Chondrocyte (in vitro differentiated cells): ENCODE data around the gene OSM. TPM values are rescaled to one million over a fixed set of nuclear protein-coding genes. Genes with fewer than 3 reads are reported as not detected.

Experiments used
- DNase-seq: peaks from one replicate; pipeline ENCODE4 v3.0.0; 2021; ENCODE audit warnings: mixed read lengths, low spot score
- H3K27ac Mint-ChIP-seq: one replicate; pipeline ENCODE4 v1.8.0; 2021; ENCODE audit warnings: mild to moderate bottlenecking, moderate library complexity, mixed read lengths; ENCODE audit not compliant: unreplicated experiment
- H3K27me3 Mint-ChIP-seq: 2 replicates; pipeline ENCODE4 v1.8.0; 2021; ENCODE audit warnings: low read depth, mixed read lengths
- H3K36me3 Mint-ChIP-seq: 2 replicates; pipeline ENCODE4 v1.8.0; 2021; ENCODE audit warnings: low read depth, mixed read lengths
- H3K4me1 Mint-ChIP-seq: 2 replicates; pipeline ENCODE4 v1.8.0; 2021; ENCODE audit warnings: low read depth, mild to moderate bottlenecking, mixed read lengths
- H3K4me3 Mint-ChIP-seq: one replicate; pipeline ENCODE4 v1.8.0; 2021; ENCODE audit warnings: mild to moderate bottlenecking, moderate library complexity, mixed read lengths; ENCODE audit not compliant: unreplicated experiment
- H3K9me3 Mint-ChIP-seq: 2 replicates; pipeline ENCODE4 v1.8.0; 2021; ENCODE audit warnings: low read depth, mixed read lengths
- CTCF ChIP-seq: fragments of 200-600 bp; sonication (generic); IDR thresholded peaks from 2 replicates; pipeline ENCODE4 v1.5.0; 2021; ENCODE audit warnings: antibody characterized with exemption, mild to moderate bottlenecking, moderate library complexity
- total RNA-seq: library from RNA; stranded (reverse); gene quantifications from 3 replicates; pipeline ENCODE4 v1.2.1, GENCODE V29; 2021

OSM gene
- total RNA-seq, 1 donor from 2014 or later: not detected

GRCh38 chr22:30289141-30289979 lies 22.7 kb upstream of the OSM start, which contains the start of gene CASTOR1:
Gene CASTOR1, minus strand, starts transcription at chr22:30289505. Its CDS starts 8 bp downstream, at chr22:30289497.
- H3K4me3 Mint-ChIP-seq: peak within 1 kb of the TSS; percentile 77
- no peaks in the 10 kb centered on the region for H3K27me3 Mint-ChIP-seq
- peaks cover 31% of the 10 kb centered on the region for H3K4me1 Mint-ChIP-seq
- H3K36me3 Mint-ChIP-seq: peaks cover 21% of the 10 kb centered on the region
- DNase-seq: peak; percentile 99
- H3K27ac Mint-ChIP-seq: peak within 1 kb of the TSS; percentile 95
- no peak for TF ChIP-seq CTCF
- H3K9me3 Mint-ChIP-seq: no peaks in the 10 kb centered on the region

DNA sequence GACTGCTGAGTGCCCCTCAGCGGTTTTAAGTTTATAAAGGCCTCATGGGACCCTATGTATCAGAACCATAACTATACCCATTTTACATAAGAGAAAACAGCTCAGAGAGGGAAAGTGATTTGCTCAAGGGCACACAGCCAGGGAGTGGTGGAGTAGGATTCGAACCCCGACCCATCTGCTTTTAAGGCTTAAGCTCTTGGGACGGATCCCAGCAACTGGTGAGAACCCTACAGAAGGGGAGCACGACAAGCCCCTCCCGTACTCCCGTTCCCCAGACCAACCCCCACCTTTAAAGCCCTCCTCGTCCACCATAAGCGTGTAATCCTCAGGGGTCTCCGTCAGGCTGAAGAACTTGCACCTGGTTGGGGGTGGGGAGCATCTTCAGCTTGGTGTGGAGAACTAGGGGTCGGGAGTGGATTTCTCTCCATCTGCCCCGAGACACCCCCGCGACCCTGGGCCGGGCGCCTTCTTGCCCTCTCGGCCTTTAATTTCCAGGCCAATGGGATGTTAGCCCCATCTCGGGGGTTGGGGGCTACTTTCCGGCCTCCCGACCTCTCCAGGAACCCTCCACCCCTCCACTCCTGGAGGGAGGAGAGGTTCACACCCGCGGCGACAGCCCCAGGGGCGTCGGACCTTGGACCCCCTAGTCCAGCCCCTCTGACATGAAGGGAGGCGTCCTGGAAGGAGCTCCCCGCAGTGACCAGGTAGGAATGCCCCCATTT lies 21.9 kb upstream of the OSM start:
- TF ChIP-seq CTCF: no peak
- Mint-ChIP-seq H3K4me1 (peaks cover 31% of the 10 kb centered on the region), H3K27ac (peak overlapping the region; percentile 95), H3K9me3 (no peaks in the 10 kb centered on the region), H3K4me3 (peak overlapping the region; percentile 77), H3K27me3 (no peaks in the 10 kb centered on the region), H3K36me3 (peaks cover 16% of the 10 kb centered on the region)
- DNase-seq: no peak

GRCh38 chr22:30287648-30288418 lies 21.2 kb upstream of the OSM start:
- peak overlapping the region; percentile 95 for H3K27ac Mint-ChIP-seq
- no peak for DNase-seq
- peaks cover 12% of the 10 kb centered on the region for H3K36me3 Mint-ChIP-seq
- no peaks in the 10 kb centered on the region for H3K9me3 Mint-ChIP-seq
- H3K4me1 Mint-ChIP-seq: peaks cover 31% of the 10 kb centered on the region
- peak overlapping the region; percentile 77 for H3K4me3 Mint-ChIP-seq
- TF ChIP-seq CTCF: peak; percentile 82
- no peaks in the 10 kb centered on the region for H3K27me3 Mint-ChIP-seq

DNA sequence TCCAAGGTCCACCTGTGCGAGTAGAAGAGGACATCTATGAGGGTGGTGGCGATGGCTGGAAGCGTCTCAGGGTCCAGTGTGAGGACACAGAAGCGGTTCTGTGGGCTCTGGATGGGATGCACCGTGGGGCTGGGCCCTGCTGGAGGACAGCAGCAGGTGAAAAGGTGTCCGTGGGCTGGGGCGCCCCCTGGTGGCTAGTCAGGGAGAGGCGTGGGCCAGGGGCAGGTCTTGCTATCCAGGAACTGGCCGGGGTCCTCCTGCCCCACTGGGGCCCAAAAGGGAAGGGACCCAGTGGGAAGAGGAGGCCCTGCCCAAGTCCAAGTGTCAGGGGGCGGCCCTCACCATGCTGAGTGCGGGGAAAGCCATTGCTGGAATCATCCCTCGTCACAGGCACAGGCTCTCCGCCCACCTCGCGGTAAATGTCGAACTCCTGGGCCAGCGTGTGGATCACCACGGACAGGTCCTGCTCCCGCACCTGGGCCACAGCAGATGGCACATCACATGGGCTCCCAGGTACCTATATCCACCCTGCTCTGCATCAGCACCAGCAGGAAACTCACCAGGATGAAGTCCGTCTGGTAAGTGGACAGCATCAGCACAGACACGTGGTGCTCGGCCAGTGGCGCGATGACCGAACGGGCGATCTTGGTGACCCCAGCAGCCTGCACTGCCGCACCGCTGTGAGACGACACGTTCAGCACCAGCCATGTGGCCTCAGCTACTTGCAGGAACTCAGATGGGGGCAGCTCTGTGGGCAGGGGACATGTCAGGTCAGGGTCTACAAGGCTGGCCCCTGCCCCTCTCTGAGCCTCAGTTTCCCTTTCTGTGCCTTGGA lies 20.4 kb upstream of the OSM start:
- peaks cover 31% of the 10 kb centered on the region for H3K4me1 Mint-ChIP-seq
- H3K9me3 Mint-ChIP-seq: no peaks in the 10 kb centered on the region
- no peaks in the 10 kb centered on the region for H3K27me3 Mint-ChIP-seq
- H3K27ac Mint-ChIP-seq: no peak overlapping the region
- no peak for DNase-seq
- TF ChIP-seq CTCF: peak; percentile 89
- peaks cover 10% of the 10 kb centered on the region for H3K36me3 Mint-ChIP-seq
- no peak overlapping the region for H3K4me3 Mint-ChIP-seq
